NCI-H2081 treated with DMSO at 0.1 percent for 48 hours (cell line): ENCODE data around the gene HECW1.
A peak's percentile ranks its signal among the peaks of the same experiment; 100 is the strongest.
"Not testable (repeated sequence)": the region's sequence is repeated elsewhere in the genome, so short reads cannot be mapped to it uniquely, and the experiment has no call there.

Experiments used
- DNase-seq: peaks from one replicate; lab custom pipeline; 2025; lab: John Stamatoyannopoulos, UW

HECW1 gene

GRCh38 chr7:43582503-43583423 lies 470.3 kb downstream of the HECW1 start, which contains the start of gene STK17A:
STK17A (plus strand) TSS chr7:43583108; CDS start chr7:43583244, 136 bp downstream.
- peak; percentile 46 for DNase-seq

GRCh38 chr7:43583424-43584194 lies 471.2 kb downstream of the HECW1 start:
- no peak for DNase-seq

DNA sequence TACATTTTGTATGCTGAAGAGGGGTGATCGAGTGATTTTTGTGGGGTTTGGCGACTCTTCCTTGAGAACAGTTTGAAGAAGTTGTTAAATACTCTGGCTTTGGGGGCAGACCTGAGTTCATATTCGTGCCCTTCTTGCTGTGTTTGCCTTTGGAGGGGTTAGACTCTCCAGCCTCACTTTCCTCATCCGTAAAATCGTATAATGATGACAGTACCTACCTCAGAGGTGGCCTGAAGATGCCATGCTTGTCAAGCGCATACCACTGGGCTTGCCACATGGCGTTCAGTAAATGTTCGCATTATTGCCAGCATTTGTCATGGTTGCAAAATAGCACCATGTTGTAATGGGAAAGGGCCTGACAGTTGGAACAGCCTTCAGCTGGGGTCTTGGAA lies 471.7 kb downstream of the HECW1 start:
- no peak for DNase-seq

DNA sequence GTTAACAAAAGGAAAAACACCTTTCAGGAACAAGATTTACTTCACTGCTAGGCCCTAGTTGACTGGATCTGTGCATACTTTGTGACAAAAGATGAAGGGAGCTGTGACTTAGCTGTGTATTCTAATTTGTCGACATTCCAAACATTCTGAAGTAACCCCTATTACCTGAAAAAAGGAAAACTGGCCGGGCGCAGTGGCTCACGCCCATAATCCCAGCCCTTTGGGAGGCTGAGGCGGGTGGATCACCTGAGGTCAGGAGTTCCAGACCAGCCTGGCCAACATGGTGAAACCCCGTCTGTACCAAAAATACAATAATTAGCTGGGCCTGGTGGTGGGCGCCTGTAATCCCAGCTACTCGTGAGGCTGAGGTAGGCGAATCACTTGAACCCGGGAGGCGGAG lies 472.3 kb downstream of the HECW1 start:
- not testable (repeated sequence) for DNase-seq

DNA sequence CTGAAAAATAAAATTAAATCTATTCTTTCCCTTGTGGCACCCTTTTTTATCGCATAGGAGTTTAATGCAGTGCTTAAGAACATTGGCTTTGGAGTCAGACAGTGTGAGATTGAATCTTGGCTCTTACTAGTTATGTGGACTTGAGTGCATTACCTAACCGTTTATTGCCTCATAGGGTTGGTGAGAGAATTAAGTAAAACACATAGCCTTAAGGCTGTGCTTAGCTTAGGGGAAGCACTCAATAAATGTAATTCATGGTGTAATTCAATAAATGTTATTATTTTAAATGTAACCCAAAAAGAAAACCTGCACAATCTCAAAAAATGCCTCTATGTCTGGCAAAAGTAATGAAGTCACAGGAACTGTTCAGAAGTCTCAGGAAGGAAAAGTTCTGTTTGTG lies 473.1 kb downstream of the HECW1 start:
- DNase-seq = no peak

DNA sequence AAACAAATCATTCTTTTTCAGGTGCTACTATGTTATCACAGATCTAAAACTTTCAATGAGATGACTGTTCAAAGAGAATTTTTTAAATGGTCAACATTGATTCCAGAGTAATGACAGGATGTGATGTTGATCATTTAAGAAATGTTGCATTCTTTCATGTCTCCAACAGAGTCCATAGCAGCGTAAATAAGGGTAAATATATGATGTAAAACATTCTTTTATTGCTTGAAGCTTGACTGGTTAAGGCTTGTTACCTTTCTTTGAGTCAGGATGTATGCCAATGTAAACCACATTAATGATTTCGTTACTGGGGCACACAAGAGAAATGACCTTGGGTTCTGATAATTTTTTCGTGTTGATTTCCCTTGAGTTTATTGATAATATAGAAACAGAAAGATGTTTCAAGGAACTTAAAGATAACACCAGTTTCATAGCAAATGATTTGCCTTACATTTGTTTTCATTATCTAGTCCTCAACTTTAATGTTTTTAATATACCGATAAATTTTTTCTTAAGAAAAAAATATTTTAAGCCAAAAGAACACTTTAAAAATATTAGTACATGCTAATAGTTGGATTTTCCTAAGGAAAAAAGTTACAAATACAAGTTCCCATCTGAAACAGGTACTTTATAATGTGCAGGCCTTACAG lies 473.9 kb downstream of the HECW1 start:
- no peak for DNase-seq

GRCh38 chr7:43588477-43589132 lies 476.2 kb downstream of the HECW1 start:
- DNase-seq = no peak

DNA sequence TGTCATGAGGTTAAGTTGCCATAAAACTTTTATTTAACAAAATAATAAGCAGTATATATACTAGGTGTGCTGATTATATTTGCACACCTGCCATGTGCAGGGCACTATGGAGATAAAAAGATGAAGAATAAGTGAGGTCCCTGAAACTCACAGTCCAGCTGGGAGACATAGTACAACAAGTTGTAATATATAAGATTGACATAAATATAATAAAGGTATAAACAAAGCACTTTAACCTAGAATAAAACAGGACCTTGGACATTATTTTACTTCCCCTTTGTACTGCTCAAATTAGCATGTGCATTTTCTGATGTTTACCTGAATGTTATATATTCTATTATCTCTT lies 476.7 kb downstream of the HECW1 start:
- DNase-seq = no peak

GRCh38 chr7:43589728-43590127 lies 477.3 kb downstream of the HECW1 start:
- DNase-seq = no peak

DNA sequence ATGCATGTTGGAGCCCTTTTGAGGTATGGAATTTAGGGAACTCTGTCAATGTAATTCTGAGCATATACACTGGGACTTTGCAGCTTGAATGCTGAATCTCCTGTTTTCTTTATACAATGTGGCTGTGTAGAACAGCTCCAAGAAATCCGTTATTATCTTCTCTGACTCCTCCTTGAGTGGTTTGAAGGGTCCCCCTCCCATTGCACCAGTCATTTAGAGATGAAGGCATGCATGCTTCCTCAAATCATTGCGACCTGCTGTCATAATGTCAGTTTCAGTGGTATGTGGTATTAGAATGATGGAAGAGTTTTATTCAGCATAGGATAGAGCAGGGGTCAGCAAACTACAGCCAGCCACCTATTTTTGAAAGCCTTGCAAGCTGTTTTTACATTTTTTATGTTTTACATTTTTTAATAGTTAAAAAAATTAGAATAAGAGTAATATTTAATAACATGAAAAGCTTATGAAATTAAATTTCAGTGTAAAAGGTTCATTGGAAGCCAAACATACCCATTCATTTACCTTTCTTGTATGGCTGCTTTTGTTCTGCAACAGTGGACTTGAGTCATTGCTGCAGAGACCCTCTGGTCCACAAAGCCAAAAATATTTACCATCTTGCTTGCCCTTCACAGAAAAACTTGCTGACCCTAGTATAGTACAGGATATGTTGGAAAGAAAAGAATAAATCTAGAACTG lies 478.6 kb downstream of the HECW1 start:
- no peak for DNase-seq

- DNase-seq = no peak
Observed at GRCh38 chr7:43591558-43592180, 479.2 kb downstream of the HECW1 start.

DNA sequence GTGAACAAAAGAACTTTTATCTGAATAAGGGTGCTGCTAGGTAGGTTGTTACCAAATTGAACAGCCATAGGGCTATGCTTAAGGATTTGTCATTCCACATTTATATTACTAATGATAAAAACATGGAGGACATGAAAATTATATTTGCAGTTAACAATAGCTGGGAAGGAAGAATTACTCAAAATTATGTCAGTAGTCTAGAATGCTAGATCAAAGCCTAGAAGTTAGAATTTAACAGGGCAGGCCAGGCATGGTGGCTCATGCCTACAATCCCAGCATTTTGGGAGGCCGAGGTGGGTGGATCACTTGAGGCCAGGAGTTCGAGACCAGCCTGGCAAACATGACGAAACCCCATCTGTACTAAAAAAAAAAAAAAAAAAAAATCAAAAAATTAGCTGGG lies 479.9 kb downstream of the HECW1 start:
- DNase-seq = no peak

DNA sequence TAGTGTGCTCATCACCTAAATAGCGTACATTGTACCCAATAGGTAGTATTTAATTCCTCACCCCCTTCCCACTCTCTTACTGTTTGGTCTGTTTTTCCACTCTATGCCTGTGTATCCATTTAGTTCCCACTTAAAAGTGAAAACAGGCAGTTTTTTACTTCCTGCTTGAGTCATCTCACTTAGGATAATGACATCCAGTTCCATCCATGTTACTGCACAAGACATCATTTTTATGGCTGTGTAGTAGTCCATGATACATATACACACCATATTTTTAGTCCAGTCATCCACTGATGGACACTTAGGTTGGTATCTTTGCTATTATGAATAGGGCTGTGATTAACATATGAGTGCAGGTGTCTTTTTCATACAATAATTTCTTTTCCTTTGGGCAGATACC lies 480.6 kb downstream of the HECW1 start:
- DNase-seq = no peak

DNA sequence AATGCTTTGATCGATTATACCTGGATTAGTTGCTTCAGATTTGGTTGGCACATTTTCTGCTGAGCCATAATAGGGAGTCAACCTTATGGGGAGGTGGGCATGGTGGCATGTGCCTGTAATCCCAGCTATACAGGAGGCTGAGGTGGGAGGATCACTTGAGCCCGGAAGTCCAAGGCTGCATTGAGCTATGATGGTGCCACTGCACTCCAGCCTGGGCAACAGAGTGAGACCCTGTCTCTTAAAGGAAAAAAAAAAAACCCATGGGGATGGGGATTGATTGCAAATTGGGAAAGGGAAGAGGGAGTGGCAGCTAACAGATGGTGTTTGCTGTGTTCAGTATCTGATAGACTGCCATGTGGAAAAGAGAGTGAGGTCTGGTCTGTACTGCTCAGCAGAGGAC lies 481.6 kb downstream of the HECW1 start:
- DNase-seq = no peak

DNA sequence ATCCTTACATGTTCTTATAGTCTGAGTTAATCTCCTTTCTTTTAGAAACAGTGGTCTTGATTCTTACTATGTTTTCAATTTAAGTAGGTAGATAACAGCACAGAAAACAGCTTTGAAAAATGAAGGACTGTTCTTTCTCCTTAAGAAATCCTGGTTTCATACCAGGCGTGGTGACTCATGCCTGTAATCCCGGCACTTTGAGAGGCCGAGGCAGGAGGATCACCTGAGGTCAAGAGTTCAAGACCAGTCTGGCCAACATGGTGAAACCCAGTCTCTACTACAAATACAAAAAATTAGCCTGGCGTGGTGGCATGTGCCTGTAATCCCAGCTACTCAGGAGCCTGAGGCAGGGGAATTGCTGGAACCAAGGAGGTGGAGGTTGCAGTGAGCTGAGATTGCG lies 484.0 kb downstream of the HECW1 start:
- DNase-seq = not testable (repeated sequence)

- no peak for DNase-seq
Observed at GRCh38 chr7:43600056-43600455, 487.6 kb downstream of the HECW1 start.

DNA sequence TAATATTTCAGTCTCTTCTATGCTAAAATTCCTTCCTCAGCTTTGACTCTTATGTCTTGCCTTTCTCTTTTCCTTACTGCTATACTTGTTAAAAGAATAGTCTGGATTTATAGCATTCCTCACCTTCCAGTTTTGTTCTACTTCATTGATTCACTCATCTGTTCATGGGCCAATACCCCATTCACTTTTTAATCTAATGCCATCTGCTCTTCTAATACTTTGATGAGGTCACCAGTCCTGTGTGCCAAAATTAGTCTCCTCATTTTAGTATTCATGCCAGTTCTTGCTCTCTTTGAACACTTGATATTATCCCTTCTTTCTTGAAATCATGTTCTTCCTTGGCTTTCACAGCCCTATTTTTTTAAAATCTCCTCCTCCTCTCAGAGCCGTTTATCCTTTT lies 489.8 kb downstream of the HECW1 start:
- DNase-seq = no peak

GRCh38 chr7:43604251-43604650 lies 491.8 kb downstream of the HECW1 start:
- DNase-seq = no peak

GRCh38 chr7:43609097-43609496 lies 496.6 kb downstream of the HECW1 start:
- DNase-seq = no peak

DNA sequence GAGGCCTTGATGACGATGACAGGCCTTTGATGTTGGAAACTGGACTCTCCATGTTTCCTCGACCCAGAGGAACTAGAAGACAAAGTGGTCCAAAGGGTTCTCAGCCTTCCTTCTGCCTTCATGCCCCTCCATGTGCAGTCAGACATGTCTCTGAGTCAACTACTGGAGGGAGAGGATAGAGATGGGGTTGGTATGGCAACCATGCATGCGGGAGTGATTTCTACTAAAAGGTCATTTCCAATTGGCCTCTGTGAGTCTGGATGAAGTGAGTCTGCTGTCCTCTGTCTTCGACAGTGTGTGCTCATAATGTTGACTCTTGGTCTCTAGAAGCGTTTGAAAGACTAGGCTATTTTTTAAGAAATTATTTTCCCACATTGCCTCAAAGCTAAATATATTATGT lies 499.7 kb downstream of the HECW1 start:
- DNase-seq = no peak
